ENCODE data around the gene PEX5L.
"Not testable (repeated sequence)": the region's sequence is repeated elsewhere in the genome, so short reads cannot be mapped to it uniquely, and the experiment has no call there.

Gene PEX5L

DNA sequence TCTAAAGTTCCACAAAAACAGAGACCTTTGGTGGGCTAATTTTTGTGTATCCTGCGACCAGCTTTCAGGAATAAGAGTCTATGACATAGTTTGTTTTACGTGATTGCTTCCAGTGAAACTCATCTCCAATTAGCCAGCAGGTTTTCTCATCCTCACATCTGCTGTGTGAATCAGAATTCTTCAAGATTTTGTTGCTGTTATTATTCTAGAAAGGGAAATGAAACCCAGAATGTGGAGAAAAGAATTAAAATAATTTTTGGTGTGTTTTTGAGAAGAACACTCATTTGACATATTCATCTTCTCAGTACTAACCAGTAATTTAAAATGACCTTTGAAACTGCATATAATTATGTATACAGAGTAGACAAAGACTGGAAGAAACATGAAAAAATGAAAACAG is 208.0 kb downstream of the PEX5L start:
- DNase-seq, result no peak

- no peak for DNase-seq
These were observed 210.5 kb downstream of the PEX5L start for GRCh38 chr3:179826247-179826637.

- DNase-seq, result no peak
These were observed 211.1 kb downstream of the PEX5L start for GRCh38 chr3:179825527-179826246.

- no peak for DNase-seq
These were observed 214.4 kb downstream of the PEX5L start for GRCh38 chr3:179822296-179822695.

DNA sequence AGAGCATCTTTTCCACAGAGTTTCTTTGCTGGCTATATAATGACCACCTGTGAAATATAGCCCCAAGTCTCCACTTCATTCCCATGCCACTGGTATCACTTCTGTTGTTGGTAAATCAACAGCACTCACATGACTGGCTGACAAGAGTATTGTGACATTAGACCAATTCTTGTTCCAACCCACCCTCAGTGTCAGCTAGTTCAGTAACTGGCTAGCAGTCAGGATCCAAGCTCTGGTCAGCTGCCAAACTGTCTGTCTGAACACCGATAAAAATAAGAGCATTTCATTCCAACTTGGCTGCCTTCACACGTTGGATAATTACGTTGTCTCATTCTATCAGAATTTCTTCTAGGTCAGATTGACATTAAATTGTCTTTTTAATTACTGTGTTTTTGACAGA is 217.4 kb downstream of the PEX5L start:
- DNase-seq, result no peak

- no peak for DNase-seq
These were observed 224.7 kb downstream of the PEX5L start for GRCh38 chr3:179812096-179812382.

DNA sequence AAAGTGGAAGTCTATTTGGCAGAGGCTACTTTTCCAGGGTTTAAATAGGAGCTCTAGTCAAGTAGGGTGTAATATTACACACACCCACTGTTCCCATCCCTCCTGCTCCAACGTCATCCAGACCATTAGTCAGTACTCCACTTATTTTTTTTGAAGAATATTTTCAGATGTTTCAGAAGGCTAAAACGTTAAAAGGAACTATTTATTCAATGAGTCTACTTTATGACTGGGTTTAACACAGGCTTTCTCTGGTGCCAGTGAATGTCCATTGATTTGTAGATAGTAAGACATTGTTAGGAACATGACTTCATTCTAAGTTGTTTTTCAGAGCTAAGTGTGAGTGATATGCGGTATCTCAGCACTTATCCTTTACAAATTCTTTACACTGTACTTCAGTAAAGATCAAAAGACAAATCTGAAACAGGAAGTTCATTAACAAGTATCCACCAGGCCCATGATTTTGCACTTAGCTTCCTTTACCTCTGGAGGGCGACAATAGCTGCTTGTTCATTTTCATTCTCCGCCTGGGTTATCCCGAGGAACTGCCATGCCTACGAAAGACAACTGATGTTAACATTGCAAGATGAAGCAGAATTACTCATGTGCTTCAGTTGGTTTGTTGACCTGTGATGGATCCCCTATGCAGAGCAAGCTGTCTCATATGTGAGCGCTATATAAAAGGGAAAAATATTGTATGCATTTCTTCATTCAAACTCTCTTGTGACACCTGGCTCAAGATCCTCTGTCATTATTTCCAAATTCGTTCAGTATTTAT is 225.2 kb downstream of the PEX5L start:
- peak; percentile 89 for DNase-seq

- DNase-seq, result no peak
These were observed 227.1 kb downstream of the PEX5L start for GRCh38 chr3:179809639-179810038.

- DNase-seq, result no peak
These were observed 229.1 kb downstream of the PEX5L start for GRCh38 chr3:179807588-179807987.

DNA sequence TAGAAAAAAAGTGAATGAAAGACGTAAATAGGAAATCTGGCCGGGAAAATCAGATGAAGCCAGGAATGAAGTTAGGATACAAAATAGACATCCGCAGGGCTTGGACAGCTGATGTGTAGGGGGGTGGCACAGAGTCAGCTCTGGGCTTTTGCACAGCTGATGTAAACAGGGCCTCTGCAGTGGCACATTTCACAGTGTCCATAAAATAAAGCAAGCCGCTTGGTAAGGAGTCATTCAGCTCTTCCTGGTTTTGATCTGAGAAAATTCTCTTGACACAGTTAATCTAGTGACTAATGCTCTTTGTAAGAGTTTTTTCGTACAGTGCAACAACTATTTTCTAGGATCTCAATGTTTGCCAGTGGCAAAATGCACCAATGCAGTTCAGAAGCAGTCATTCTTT is 230.6 kb downstream of the PEX5L start:
- DNase-seq, result no peak

DNA sequence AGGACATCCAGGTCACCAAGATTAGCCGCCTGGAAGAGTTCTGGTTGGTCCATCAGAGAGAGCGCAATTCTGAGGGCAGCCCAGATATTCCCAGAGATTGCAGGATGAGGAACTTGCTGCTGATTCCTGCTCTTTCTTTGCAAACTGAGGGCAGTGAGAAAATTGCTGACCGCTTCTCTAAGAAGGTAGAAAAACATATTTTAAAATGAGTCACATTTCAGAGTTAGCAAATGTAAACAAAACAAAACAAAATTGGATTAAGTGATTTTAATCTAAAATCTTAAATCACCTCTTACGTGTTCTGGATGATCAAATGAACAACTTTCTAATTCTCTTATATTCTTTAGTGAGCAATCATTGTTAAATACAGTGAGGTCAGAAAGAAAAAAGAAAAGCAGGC is 234.9 kb downstream of the PEX5L start:
- no peak for DNase-seq

GRCh38 chr3:179801263-179801662 is 235.5 kb downstream of the PEX5L start:
- no peak for DNase-seq

DNA sequence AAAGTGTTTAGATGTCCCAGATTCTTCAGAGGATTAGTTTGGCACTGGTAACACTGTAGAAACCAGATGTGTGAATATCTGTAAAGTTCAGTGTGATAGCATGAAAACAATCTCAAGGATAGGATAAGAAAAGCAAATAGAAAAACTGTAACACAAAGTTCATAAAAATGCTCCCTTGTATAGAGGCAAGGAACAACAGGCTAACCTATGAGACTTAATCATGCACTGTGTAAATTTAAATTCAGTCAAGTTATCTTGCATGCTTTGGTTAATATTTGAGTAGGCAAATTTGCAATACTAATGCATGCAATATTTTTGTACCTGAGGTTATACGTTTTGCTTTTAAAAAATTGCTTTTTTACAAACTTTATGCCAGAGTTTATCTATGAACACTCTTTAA is 239.5 kb downstream of the PEX5L start:
- DNase-seq, result no peak

DNA sequence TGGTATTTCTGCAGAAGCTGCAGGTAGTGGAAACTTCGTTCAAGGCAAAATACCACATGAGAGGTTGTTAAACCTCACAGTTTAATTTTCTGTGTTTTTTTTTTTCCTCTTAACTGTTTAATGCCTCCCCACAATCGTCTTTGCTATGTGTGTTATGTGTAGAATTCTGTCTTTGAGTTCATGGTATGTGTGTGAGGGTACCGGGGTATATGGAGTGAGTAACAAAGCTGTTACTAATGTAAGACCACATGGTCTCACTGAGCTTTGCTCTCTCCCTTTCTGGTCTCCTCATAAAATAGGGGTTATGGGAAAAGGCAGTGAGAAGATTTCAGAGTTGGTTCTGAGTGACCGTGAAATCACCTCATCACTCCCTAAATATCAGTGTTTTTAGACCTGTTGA is 240.3 kb downstream of the PEX5L start:
- no peak for DNase-seq

DNA sequence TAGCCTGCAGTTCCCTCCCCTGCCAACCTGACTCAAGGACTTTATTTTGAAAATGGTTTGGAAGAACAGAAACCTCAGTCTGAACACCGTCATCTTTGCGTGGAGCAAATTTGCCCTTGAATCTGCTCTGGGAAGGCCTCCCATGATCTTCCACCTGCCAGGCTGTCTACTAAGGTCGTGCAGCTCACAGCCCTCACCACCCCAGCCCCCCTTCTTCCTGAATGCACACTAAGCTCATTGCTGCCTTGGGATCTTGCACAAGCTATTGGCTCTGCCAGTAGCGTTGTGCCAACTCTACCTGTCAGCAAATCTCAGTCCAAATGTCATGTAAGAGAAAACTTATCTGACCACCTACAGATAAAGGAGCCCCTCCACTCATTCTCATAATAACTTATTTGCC is 242.4 kb downstream of the PEX5L start:
- no peak for DNase-seq

GRCh38 chr3:179791793-179792192 is 244.9 kb downstream of the PEX5L start:
- DNase-seq, result no peak

DNA sequence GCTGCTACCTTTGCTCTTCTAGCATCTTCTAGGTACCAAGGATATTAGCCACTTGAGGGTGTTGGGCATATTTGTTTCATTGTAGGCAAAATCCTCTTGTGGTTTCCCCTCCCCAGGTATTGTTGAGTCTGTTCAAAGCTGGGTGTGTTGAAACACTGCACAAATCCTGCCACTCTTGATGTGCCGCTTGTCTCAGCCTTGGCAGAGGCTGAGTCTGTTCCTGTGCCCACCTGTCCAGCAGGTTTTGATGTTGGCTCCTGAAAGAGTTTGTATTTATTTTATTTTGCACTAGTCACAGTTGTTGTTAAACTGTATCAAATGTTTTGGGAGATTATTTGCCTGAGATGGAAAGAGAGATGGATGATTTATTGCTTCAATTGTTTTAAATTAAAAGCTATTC is 247.7 kb downstream of the PEX5L start:
- DNase-seq, result no peak

GRCh38 chr3:179782841-179783240 is 253.9 kb downstream of the PEX5L start:
- DNase-seq, result not testable (repeated sequence)

GRCh38 chr3:179775416-179776122 is 261.2 kb downstream of the PEX5L start:
- DNase-seq, result no peak

DNA sequence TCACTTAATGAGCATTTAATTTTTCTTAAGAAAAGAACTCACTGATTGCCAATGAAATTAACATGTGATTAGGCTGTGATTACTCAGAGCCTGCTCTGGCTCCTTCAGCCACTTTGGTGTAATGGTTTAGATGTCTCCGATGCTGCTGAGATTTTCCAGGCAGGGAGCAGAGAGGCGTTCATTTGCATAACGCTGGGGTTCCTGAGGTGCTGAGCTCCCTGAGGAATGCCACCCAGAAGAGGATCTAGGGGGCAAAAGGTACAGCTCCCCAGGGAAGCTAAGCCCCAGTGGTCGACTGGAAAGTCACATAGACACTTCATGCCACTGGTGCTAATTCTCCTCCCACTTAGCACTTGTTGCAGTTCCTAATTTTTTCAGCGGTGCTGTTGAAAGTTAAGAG is 264.4 kb downstream of the PEX5L start:
- no peak for DNase-seq

- DNase-seq, result no peak
These were observed 264.9 kb downstream of the PEX5L start for GRCh38 chr3:179771797-179772196.

GRCh38 chr3:179769411-179770247 is 267.1 kb downstream of the PEX5L start:
- DNase-seq, result no peak

DNA sequence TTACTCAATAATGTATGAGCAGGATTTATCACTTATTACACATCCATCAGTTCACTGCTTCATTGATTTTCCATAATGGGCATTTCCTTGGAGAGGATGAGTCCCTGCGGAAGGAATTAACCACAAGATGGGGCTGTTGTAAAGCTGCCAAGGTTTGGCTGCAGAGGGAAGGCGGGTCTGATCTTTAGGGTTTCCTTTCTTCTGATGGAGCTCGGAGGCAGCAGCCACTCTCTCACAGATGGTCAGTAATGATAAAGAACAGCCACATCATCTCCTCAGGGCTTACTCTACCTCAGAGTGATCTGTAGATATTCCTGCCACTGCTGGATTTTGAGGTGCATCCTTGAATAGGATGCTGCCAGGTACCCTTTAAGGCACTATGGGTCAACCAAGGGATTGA is 268.7 kb downstream of the PEX5L start:
- DNase-seq, result peak; percentile 72

Measured in kidney glomerular epithelial cell (primary cell).